OCI-LY7 (cell line): Measurements from ENCODE around the gene SIGLEC7.

Experiments used
- CTCF ChIP-seq: fragments of 200-600 bp; sonication (generic); conservative IDR thresholded peaks from 2 replicates; pipeline ENCODE4 v1.5.1; 2014; ENCODE audit warnings: mild to moderate bottlenecking, antibody characterized with exemption, low read length, moderate library complexity, mixed read lengths
- EZH2phosphoT487 ChIP-seq: fragments of 200-600 bp; sonication (generic); IDR thresholded peaks from 2 replicates; pipeline ENCODE4 v1.6.1; 2018; ENCODE audit warnings: low read depth, borderline replicate concordance, mild to moderate bottlenecking, mixed run types, antibody characterized with exemption, low read length, moderate library complexity, mixed read lengths

- no peak for TF ChIP-seq CTCF
- TF ChIP-seq EZH2phosphoT487 = no peak
These were observed 6.5 kb downstream of the SIGLEC7 start for GRCh38 chr19:51148580-51148979.
